B cell (primary cell): Measurements from ENCODE around the gene ZNF140. TPM values are rescaled to one million over a fixed set of nuclear protein-coding genes. Genes with fewer than 3 reads are reported as not detected.

Source experiments
- ATAC-seq: fragments of 200-7000 bp; cut with Tn5 transposase; one replicate; pipeline ENCODE4 v1.10.0; 2021; ENCODE audit warnings: low read depth, mild to moderate bottlenecking, moderate number of reproducible peaks, moderate library complexity
- CTCF ChIA-PET: fragments of 350-600 bp; sonication (Branson Sonifier 250); formaldehyde crosslinking; loops from one replicate; lab custom pipeline; 2021; ENCODE audit warnings: antibody characterized with exemption, inconsistent platforms; lab: Charles Lee
- POLR2A ChIA-PET: fragments of 350-600 bp; sonication (Branson Sonifier 250); formaldehyde crosslinking; loops from one replicate; lab custom pipeline; 2021; ENCODE audit warnings: antibody characterized with exemption; lab: Charles Lee
- DNase-seq: peaks from one replicate; pipeline ENCODE4 v3.0.0; 2013
- H2AFZ ChIP-seq: 2 replicates; pipeline ENCODE4 v1.6.1; 2012; ENCODE audit warnings: mild to moderate bottlenecking, low read depth, low read length; ENCODE audit not compliant: insufficient read depth, poor library complexity, severe bottlenecking
- H3K27ac ChIP-seq, 2 donors: 1 replicate in 1 of 2; 2 replicates in 1 of 2; pipeline ENCODE4 v1.5.1; 2012 to 2013; ENCODE audit warnings: low read length in 2 of 2, mild to moderate bottlenecking in 2 of 2, moderate library complexity in 1 of 2
- H3K27me3 ChIP-seq, 4 experiments: fragments of 200-600 bp in 1 of 4; sonication (generic) in 1 of 4; replicated peaks in 1 of 4; 1 replicate in 2 of 4; 2 replicates in 2 of 4; pipeline versions ENCODE4 v1.6.1 to v1.7.0; 2013 to 2016; ENCODE audit warnings: low read length in 3 of 4, mild to moderate bottlenecking in 2 of 4, mixed read lengths in 1 of 4, moderate library complexity in 1 of 4; ENCODE audit not compliant: insufficient read depth in 4 of 4, control insufficient read depth in 3 of 4; ENCODE audit errors: control extremely low read depth in 1 of 4
- H3K36me3 ChIP-seq, 2 experiments: replicated peaks in 1 of 2; 1 replicate in 1 of 2; 2 replicates in 1 of 2; pipeline versions ENCODE4 v1.6.1 to v1.7.1; 2013; ENCODE audit warnings: low read length in 1 of 2; ENCODE audit not compliant: insufficient read depth in 2 of 2, control insufficient read depth in 1 of 2; ENCODE audit errors: control extremely low read depth in 1 of 2, extremely low read depth in 1 of 2
- H3K4me1 ChIP-seq, 2 donors: fragments of 200-600 bp in 1 of 2; sonication (generic) in 1 of 2; 1 replicate in 1 of 2; 2 replicates in 1 of 2; pipeline versions ENCODE4 v1.5.1 to v1.6.1; 2013 to 2017; ENCODE audit warnings: low read length in 2 of 2; ENCODE audit not compliant: control insufficient read depth in 2 of 2, insufficient read depth in 2 of 2
- H3K4me2 ChIP-seq: replicated peaks from 2 replicates; pipeline ENCODE3; 2012; ENCODE audit warnings: mild to moderate bottlenecking, low read depth, low read length; ENCODE audit not compliant: poor library complexity, severe bottlenecking
- H3K4me3 ChIP-seq, 5 experiments: fragments of 200-600 bp in 1 of 5; sonication (generic) in 1 of 5; 1 replicate in 3 of 5; 2 replicates in 2 of 5; pipeline versions ENCODE4 v1.5.1 to v1.7.0; 2011 to 2016; ENCODE audit warnings: low read length in 4 of 5, mild to moderate bottlenecking in 4 of 5, low read depth in 2 of 5, control low read depth in 1 of 5, moderate library complexity in 1 of 5; ENCODE audit not compliant: insufficient read depth in 1 of 5; ENCODE audit errors: control extremely low read depth in 1 of 5, extremely low read depth in 1 of 5
- H3K79me2 ChIP-seq: fragments of 200-600 bp; sonication (generic); one replicate; pipeline ENCODE4 v1.6.0; 2016; ENCODE audit warnings: low read length; ENCODE audit not compliant: control insufficient read depth, insufficient read depth
- H3K9ac ChIP-seq: fragments of 200-600 bp; sonication (generic); 2 replicates; pipeline ENCODE4 v1.6.1; 2017; ENCODE audit warnings: mild to moderate bottlenecking, low read length, moderate library complexity
- H3K9me3 ChIP-seq, 3 donors: one replicate each; pipeline versions ENCODE4 v1.6.1 to v1.7.1; 2013; ENCODE audit warnings: low read length in 2 of 3; ENCODE audit not compliant: control insufficient read depth in 2 of 3, insufficient read depth in 1 of 3; ENCODE audit errors: control extremely low read depth in 1 of 3
- H4K20me1 ChIP-seq: 2 replicates; pipeline ENCODE4 v1.6.0; 2012; ENCODE audit warnings: mild to moderate bottlenecking, low read length; ENCODE audit not compliant: insufficient read depth, control insufficient read depth, poor library complexity, severe bottlenecking
- H3K27ac Mint-ChIP-seq: one replicate; pipeline ENCODE4 v1.8.0; 2021; ENCODE audit warnings: mixed read lengths
- H3K27me3 Mint-ChIP-seq: one replicate; pipeline ENCODE4 v1.8.0; 2021; ENCODE audit warnings: mixed read lengths
- H3K4me1 Mint-ChIP-seq: one replicate; pipeline ENCODE4 v1.8.0; 2021; ENCODE audit warnings: mixed read lengths
- H3K4me3 Mint-ChIP-seq: one replicate; pipeline ENCODE4 v1.8.0; 2021; ENCODE audit warnings: mixed read lengths
- H3K9me3 Mint-ChIP-seq: one replicate; pipeline ENCODE4 v1.8.0; 2022; ENCODE audit warnings: mixed read lengths; ENCODE audit not compliant: insufficient read depth
- EZH2 ChIP-seq: IDR thresholded peaks from 2 replicates; pipeline ENCODE4 v1.6.1; 2012; ENCODE audit warnings: borderline replicate concordance, low read depth, mild to moderate bottlenecking, moderate library complexity, low read length; ENCODE audit not compliant: insufficient read depth, poor library complexity, severe bottlenecking
- WGBS: methylation state at CpG from one replicate; pipeline ENCODE4 v1.1.5; 2013; ENCODE audit warnings: missing lambda C conversion rate; ENCODE audit not compliant: insufficient coverage; 5-methylcytosine and 5-hydroxymethylcytosine counted together
- intact Hi-C: fragments of 100-400 bp; cut with micrococcal nuclease; formaldehyde crosslinking; loops from one replicate; pipeline ENCODE4 v1.10.0; 2022
- polyA plus RNA-seq: library from polyadenylated mRNA; depleted of rRNA; stranded (reverse); fragments of >200 nt; gene quantifications from 2 replicates; pipeline ENCODE4 v1.2.3, GENCODE V29; 2012
- total RNA-seq, 2 donors: library from RNA; stranded (reverse); fragments of 120-200 nt in 1 of 2; gene quantifications; 1 replicate in 1 of 2; 2 replicates in 1 of 2; pipeline versions ENCODE4 v1.2.3 to v1.2.4, GENCODE V29; 2013 to 2022
- TF ChIP-seq, protein P1 (sequence below): fragments of 200-600 bp; IDR thresholded peaks from one replicate; pipeline ENCODE4 v1.8.0; 2022; ENCODE audit warnings: antibody characterized with exemption, mild to moderate bottlenecking

The ZNF140 gene
- total and polyA plus RNA-seq, 2 donors (not counting 1 experiment from before 2014, with no cell fraction given) = 11.3 to 26.8 TPM

DNA sequence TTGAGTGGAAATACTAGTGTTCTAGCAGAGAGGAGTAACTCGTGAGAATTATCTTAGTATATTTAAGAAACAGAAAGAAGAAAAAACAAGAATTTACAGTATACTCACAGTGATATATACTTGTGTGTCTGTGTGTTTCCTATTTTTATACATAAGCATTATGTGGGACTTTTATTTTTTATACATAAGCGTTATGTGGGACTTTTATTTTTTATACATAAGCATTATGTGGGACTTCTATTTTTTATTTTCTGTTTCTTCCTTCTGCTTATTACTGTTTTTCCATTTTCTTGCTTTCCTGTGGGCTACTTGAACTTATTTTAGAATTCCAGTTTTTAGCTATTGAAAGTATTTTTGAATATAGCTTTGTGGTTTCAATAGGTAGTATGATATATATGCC, 6.9 kb upstream of the ZNF140 start:
- no peak overlapping the region for H2AFZ ChIP-seq
- DNase-seq (no peak), ATAC-seq (no peak)
- H3K4me2 ChIP-seq = no peak overlapping the region
- Mint-ChIP-seq H3K27me3 (no peaks in the 10 kb centered on the region), H3K4me1 (no peaks in the 10 kb centered on the region), H3K27ac (no peak overlapping the region), H3K9me3 (peaks cover 24% of the 10 kb centered on the region), H3K4me3 (no peak overlapping the region)
- TF ChIP-seq, protein P1, sequence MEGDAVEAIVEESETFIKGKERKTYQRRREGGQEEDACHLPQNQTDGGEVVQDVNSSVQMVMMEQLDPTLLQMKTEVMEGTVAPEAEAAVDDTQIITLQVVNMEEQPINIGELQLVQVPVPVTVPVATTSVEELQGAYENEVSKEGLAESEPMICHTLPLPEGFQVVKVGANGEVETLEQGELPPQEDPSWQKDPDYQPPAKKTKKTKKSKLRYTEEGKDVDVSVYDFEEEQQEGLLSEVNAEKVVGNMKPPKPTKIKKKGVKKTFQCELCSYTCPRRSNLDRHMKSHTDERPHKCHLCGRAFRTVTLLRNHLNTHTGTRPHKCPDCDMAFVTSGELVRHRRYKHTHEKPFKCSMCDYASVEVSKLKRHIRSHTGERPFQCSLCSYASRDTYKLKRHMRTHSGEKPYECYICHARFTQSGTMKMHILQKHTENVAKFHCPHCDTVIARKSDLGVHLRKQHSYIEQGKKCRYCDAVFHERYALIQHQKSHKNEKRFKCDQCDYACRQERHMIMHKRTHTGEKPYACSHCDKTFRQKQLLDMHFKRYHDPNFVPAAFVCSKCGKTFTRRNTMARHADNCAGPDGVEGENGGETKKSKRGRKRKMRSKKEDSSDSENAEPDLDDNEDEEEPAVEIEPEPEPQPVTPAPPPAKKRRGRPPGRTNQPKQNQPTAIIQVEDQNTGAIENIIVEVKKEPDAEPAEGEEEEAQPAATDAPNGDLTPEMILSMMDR = no peak
- TF ChIP-seq EZH2 = no peak
- peaks cover 21 to 71% (median 69%) of the 10 kb centered on the region in 3 donors for H3K9me3 ChIP-seq
- H3K36me3 ChIP-seq = no peaks in the 10 kb centered on the region
- H4K20me1 ChIP-seq = no peaks in the 10 kb centered on the region
- H3K9ac ChIP-seq = no peak overlapping the region
- no peaks in the 10 kb centered on the region for H3K79me2 ChIP-seq
- H3K4me3 ChIP-seq = no peak overlapping the region
- CTCF ChIA-PET = no interaction called here
- POLR2A ChIA-PET = no interaction called here
- no peaks in the 10 kb centered on the region for H3K4me1 ChIP-seq
- no CpG with 5 or more reads among the region's 2 CpGs for WGBS
- no peak overlapping the region for H3K27ac ChIP-seq
- intact Hi-C loops = no loop called here
- no peaks in the 10 kb centered on the region for H3K27me3 ChIP-seq

DNA sequence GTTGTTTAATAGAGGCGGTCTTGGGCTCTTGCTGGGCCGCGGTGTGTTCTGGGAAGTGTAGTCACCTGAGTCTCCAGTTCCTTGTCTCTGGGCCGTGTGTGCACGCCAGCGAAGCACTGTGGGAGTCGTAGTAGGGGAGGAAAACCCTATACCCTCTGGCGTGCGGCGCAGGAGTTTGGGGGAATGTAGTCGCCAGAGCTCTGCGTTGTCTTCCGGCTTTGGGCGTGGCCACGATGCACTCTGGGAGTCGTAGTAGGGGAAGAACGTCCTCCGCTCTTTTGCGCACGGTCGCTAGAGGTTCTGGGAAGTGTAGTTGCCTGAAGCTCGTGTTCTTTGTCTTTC, 726 bp upstream of the ZNF140 start:
- Histone ChIP-seq H3K9me3 (peaks cover 22 to 76% (median 66%) of the 10 kb centered on the region in 3 donors), H2AFZ (peak overlapping the region; percentile 84), H3K4me3 (peak overlapping the region; percentile 63 to 95 (median 84)), H3K4me1 (peaks cover 12 to 15% of the 10 kb centered on the region in 2 donors), H3K4me2 (peak overlapping the region; percentile 81), H4K20me1 (no peaks in the 10 kb centered on the region), H3K9ac (peak overlapping the region; percentile 98), H3K27ac (peak overlapping the region; percentile 99), H3K36me3 (peaks cover 9 to 22% of the 10 kb centered on the region in 2 experiments), H3K79me2 (peaks cover 12% of the 10 kb centered on the region), H3K27me3 (no peaks in the 10 kb centered on the region)
- no peak for TF ChIP-seq EZH2
- TF ChIP-seq, protein P1 = no peak
- ATAC-seq = peak; percentile 75
- H3K27me3 Mint-ChIP-seq = no peaks in the 10 kb centered on the region
- DNase-seq = no peak
- CTCF ChIA-PET = interaction anchor here (0.6 to 1.1 kb wide), 2 partner anchors 33 to 101 kb away, joined by 3 to 9 read pairs; partner anchors contain the start of gene ZNF268
- no peak overlapping the region for H3K27ac Mint-ChIP-seq
- H3K4me3 Mint-ChIP-seq = no peak overlapping the region
- 0% methylated on average over 19 of the region's 22 CpGs for WGBS
- intact Hi-C loops = loop anchor here (1.0 kb wide), 5 partner anchors 50 to 176 kb away; partner anchors contain the start of genes ZNF10, ZNF26, ZNF605 and ZNF891
- H3K4me1 Mint-ChIP-seq = peaks cover 8% of the 10 kb centered on the region
- POLR2A ChIA-PET = interaction anchor here (0.5 to 1.1 kb wide), 9 partner anchors 42 to 596 kb away, joined by 3 to 13 read pairs (median 5); partner anchors contain the start of genes CHFR, GOLGA3, ZNF10 and ZNF26
- peaks cover 27% of the 10 kb centered on the region for H3K9me3 Mint-ChIP-seq
